RPMI7951 (cell line): ENCODE results near the gene GLB1L. TPM values are rescaled to one million over a fixed set of nuclear protein-coding genes. Genes with fewer than 3 reads are reported as not detected.
"Not testable (repeated sequence)": the region's sequence is repeated elsewhere in the genome, so short reads cannot be mapped to it uniquely, and the experiment has no call there.

Experiments used
- DNase-seq: peaks from one replicate; pipeline ENCODE4 v3.0.0-alpha.2; 2012; ENCODE audit warnings: low read depth
- total RNA-seq: library from RNA; depleted of rRNA; stranded (reverse); fragments of >200 nt; shearing (Covaris generic); gene quantifications from 2 replicates; pipeline ENCODE4 v1.2.3, GENCODE V29; 2014; rRNA removed

Gene GLB1L
- total RNA-seq: 30.0 and 35.0 TPM in 2 replicates

DNA sequence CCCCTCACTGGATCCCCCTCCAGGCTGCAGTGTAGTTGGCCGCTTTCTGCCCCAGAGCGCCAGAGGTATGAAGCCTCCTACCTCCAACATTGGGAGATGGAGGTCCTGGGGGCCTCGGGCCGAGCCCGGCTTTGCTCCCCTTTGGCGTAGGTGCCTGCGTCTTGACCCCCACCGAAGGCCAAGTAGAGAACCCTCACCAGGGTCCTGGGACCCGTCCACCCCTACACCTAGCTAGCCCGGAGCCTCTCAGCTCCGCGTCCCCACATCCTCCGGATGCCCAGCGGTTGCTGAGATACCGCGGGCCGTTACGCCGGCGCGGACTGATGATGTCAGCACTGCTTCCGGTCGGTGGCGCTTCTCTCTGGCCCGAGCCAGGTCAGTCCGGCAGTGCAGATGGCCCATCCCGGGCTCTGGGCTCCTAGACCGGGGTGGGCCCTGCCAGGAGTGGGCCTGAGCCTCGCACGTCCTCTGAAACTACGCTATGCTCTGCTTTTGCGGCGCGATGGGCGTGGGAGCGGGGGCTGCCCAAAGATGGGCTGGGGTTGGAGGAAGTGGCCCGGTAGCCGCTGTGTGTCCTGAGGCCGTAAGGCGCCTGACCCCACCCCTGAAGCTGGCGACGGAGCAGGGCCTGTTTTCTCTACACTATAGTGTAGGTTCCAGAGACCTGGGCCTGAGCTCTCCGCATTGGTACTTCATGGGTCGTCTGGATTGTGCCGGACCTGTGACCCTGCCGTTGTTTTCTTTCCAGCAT is at the start of gene GLB1L, which contains the start of gene STK16:
Gene GLB1L (minus strand): TSS at position 297 of the 751 bp plus-strand sequence. CDS start 1,871 bp downstream, outside the sequence.
Gene STK16 (plus strand): TSS at position 332 of the 751 bp plus-strand sequence. CDS start 521 bp downstream, outside the sequence.
- DNase-seq: peak; percentile 93

DNA sequence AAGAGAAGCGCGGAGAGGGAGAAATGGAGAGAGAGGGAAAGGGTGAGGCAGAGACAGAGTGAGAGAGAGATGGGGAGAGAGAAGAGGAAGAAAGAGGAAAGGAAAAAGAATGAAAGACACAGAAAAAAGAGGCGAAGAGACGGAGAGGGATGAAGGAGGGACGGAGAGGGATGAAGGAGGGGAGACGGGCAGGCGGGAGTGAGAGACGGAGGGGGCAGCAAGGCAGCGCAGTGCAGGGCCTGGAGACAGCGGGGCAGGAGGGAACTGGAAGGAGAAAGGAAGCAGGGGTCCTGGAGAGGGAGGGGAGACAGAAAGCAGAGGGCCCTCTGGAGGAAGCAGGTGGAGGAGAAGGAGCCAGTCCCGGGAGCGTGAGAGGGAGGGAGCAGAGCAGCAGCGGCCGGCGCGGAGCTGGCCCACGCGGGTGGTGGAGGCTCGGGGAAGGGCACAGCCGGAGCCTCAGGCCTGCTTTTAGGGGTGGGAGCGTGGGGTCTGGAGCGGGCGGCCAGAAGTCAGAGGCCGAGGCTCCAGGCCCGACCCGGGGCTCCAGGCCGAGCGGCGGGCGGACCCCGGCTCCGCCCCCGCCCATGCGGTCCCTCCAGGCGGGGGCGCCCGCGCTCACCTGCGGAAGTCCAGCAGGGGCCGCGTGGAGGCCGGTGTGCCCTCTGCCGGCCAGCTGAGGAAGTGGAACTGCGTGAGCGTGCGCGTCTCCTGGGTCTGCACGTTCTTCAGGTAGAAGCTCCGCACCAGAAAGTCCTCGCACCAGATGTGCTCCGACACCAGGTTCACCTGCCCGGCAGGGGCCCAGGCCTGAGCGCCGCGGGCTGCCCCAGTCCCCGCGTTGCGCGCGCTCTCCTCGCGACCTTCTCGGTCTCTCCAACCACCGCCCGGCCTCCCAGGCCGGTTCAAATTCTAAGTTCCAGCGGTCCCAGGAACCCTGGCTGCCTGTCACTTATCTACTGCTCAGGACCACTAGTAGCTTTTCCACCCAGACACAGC is 49.4 kb upstream of the GLB1L start:
- DNase-seq: peak; percentile 68

DNA sequence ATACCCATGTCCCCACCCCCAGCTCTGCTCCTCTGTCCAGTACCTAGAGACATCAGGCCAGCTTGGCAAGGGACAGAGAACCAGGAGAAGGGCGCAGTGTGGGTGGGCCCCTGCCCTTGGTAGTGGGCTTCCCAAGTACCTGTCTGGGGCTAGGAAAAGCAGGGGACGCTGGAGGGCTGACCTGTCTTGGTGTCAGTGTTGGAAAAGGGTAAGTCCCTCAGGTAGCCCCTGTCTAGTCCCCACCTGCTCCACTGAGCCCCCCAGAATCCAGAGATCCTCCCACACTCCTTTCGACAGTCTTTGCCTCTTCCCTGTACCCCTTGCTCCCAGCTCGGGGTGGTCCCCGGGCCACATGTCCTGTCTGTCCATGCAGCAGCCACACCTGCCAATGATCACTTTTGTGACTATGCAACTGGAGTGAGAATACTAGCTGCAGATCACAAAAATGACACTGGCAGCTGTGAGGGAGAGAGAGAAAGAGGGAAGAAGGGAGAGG is 48.5 kb upstream of the GLB1L start:
- no peak for DNase-seq

DNA sequence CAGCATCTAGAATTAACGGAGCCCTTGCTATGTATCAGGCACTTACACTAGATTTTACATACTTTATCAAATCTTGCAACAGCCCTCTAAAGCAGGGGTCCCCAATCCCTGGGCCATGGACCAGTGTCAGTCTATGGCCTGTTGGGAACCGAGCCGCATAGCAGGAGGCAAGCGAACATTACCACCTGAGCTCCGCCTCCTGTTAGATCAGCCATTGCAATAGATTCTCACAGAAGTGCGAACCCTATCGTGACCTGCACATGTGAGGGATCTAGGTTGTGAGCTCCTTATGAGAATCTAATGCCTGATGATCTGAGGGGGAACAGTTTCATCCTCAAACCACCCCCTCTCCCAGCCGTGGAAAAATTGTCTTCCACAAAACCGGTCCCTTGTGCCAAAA is 47.4 kb upstream of the GLB1L start:
- no peak for DNase-seq

DNA sequence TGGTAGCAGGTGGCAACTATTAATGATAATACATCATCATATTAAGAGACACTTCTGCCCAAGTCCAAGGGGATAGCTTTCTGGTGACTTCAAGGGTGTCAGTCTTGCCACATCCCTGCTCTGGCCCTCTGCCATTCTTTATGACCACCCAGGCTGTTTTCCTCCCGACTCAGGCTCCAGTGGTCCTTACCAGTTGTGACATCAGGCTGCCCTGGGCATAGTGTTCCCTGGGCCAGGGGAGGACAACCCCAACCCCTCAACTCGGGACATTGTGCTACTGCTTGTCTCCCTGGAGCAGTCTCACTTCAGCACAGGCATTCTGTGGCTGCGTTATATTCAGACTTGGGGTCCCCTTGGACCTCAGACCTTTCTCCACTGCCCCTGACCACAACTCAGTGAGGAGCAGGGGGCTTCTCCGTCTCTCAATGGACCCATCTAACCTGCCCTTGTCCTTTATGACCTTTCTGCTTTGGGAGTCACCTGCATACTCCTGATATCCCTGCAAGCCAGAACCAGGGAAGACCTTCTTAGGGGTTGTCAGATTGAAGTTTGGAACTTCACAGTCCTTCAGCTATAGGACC is 46.8 kb upstream of the GLB1L start:
- no peak for DNase-seq

DNA sequence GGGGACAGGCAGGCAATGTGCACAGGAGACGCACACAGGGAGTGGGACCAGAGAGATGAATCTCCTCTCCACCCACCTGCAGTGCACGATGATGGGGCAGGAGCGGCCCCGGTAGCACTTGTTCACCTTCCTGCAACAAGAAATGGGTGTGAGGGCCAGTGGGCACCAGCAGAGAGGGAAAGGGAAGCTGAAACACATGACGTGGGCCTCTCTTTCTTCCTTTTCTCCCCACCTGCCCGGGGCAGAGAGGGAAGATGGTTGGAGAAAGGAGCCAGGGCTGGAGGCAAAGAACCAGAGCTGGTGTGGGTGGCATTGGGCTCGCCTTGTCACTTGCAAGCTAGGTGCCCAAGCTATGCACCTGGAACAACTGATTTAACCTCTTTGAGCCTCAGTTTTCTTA is 46.1 kb upstream of the GLB1L start:
- DNase-seq: no peak

DNA sequence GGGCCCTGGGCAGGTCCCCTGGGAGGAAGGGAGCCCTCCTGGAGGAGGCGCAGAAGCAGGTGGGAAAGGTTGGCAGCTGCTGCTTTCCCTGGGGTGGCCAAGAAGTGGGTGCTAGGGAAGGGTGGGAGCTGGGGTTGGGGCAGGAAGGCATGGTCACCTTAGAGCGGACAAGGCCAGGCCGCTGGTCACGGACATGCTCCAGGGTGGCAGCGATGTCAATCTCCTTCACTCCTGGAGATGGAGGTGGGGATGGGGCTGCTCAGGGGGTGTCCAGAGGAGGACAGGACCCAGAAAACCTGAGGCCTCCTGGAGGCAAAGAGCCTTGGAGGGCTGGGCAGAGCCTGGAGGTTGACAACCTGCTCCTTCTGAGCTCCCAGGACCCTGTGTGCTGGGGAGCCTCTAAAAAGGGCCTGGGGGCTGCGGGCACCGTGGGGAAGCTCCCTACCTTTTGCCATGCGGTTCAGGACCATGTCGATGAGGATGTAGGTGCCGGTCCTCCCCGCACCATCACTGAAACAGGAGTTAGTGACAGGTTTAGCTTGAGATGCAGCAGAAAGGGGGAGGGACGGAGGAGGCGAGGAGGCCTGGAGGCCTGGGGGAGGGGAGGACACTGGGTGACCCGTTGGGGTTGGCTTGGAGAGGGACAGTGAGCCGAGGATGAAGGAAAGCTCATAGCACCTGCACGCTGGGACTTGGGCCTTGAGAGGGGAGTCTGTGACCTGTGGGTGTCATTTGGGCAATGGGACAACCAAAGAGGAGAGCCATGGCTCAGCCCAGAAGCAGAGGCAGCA is 45.3 kb upstream of the GLB1L start:
- DNase-seq: no peak

DNA sequence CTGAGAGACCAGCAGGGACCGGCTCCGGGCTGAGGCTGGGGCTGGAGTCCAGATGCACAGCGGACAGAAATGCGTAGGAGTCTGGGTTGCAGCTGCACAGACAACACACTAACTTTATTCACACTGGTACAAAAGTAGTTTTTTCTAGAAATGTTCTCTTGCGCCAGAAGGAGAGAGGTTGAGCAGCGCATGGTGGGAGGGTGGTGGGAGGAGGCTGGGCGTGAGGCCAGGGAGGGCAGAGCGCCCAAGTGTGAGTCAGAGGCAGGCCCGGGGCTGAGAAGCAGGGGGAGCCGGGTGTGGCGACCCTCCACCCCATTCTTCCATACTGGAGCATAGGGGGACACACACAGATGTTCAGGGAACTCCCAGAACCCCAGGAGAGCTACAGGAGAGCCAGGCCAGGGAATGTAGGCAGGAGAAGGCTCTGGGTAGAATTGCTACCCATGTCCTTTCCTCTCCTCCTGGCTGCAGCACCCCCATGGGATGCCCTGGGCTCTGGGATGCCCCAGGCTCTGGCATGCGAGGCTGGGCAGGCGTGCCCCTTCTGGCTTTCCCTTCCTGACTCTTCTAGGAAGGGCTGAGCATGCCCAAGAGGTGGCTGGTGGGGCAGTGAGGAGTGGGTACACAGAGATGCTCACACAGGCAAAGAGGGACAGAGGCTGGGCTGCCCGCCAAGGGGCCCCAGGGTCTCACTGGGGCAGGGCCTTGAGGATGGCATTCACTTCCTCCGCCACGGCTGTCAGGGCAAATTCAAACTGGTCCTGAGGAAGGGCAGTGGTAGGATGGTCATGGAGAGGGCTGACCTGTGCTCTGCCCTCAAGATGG is 44.5 kb upstream of the GLB1L start:
- DNase-seq: peak; percentile 93

DNA sequence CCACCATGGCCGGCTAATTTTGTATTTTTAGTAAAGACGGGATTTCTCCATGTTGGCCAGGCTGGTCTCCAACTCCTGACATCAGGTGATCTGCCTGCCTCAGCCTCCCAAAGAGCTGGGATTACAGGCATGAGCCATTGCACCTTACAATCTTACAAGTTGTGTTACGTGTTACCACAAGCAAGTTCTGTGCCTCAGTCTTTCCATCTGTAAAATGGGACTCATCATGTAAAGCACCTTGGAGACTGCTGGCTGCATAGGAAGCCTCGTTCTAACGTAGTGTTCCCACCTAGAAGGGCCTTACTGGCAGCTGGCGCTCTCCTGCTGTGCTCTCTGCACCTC is 43.9 kb upstream of the GLB1L start:
- no peak for DNase-seq

DNA sequence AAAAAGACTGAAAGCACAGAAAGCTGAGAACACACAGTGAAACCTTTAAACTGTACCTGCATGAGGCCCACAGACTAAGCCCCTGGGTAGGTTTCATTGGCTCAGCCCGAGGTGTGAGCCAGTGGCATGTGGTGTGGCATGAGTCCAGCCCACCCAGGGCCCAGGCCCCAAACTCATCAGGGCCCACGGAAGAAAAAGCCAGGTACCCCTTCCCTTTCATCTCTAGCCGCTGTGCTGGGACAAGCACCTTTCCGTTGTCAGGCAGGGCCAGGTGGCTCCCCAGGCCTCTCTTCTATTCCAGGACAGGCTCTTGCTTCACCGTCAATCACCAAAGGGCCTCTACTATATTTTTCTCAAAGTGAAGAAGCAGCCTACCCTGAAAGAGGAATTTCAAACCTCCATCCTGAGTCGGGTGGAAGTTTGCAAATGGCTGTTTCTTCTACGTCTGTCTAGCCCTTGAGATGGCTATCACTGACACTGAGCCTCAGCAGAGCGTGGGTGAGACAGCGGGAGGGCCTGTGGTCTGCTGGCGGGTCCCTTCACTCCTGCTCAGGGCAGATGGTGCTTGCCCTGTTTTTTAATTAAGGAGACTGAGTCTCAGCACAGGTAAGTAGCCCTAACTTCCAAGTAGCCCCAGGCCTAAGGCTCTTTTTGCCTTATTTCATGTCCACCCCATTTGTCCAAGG is 42.5 kb upstream of the GLB1L start:
- no peak for DNase-seq

DNA sequence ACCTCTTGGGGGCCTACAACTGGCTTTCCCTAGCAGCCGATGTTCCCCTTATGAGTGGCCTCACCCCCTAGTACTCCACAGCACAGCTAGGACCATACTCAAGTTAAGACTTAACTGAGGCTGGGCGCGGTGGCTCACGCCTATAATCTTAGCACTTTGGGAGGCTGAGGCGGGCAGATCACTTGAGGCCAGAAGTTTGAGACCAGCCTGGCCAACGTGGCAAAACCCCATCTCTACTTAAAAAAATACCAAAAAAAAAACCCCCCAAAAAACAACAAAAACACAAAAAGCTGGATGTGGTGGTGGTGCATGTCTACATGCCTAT is 41.8 kb upstream of the GLB1L start:
- DNase-seq: not testable (repeated sequence)

DNA sequence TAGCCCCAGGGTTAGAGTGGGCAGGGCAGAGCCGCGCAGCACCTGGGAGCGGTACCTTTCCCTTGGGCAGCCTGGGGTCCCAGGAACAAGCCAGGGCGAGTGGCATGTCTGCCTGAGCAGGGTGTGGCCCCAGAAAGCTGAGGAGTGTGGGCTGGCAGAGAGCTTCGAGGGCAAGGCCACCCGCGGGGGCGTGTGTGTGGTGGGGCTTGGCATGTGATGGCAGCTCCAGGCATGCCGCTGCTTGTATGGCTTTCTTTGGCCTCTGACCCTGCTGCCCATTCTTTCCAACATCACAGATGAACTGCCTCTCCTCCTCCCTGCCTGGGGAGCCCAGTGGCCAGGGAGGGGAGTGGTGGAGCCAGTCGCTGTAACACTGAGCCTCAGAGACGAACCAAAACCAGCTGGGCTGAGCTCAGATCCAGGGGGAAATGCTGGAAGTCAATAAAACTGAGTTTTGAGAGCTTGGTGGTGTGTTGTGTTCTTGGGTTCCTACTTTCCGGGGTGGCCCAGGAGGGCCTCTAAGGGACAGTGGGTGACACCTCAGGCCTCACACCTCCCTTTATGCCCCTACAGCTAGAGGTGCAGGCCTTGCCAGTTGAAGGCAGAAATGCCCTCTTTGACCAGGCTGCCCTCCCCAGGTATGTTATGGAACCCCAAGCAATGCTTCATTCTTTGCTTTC is 41.3 kb upstream of the GLB1L start:
- no peak for DNase-seq

DNA sequence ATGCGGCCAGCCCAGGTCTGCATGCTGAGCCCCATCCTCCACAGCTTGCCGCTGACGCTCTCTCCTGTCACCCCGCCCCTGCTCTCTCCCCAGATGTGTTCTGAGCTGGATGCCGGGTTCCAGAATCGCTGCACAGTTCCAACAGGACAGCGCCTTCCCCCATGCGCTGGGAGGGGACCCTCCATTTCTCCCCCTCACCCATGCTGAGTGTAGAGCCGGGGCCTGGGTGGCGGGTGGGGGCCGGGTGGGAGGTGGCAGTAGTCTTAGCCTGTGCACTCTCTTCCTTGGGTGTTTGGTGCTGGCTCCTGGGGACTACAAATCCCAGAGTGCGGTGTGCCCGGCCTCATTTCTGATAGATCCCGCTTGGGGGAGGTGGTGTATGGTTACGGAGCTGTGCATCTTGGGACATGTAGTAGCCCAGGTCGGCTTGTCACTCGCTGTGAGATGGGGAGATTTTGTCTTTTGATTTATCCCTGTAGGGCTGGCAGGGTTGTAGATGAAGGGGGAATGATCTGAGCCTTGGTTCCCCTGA is 40.7 kb upstream of the GLB1L start:
- no peak for DNase-seq

DNA sequence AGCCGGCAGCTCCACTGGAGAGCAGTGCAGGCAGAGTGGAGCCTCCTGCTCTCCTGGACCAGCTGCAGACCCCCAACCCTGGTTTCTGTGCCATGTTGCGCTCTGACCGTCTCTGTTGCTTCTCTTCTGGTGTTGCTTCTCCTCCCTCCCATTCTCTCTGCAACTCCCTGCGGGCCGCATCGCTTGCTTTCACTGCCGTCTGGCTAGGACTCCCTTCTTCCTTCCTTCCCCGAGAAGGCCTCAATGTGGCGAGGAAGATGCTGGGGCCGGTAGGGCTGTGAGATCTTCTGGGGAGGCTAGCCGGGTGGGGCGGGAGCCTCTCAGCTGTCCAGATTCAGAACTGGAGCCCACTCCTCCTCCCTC is 40.1 kb upstream of the GLB1L start:
- no peak for DNase-seq

DNA sequence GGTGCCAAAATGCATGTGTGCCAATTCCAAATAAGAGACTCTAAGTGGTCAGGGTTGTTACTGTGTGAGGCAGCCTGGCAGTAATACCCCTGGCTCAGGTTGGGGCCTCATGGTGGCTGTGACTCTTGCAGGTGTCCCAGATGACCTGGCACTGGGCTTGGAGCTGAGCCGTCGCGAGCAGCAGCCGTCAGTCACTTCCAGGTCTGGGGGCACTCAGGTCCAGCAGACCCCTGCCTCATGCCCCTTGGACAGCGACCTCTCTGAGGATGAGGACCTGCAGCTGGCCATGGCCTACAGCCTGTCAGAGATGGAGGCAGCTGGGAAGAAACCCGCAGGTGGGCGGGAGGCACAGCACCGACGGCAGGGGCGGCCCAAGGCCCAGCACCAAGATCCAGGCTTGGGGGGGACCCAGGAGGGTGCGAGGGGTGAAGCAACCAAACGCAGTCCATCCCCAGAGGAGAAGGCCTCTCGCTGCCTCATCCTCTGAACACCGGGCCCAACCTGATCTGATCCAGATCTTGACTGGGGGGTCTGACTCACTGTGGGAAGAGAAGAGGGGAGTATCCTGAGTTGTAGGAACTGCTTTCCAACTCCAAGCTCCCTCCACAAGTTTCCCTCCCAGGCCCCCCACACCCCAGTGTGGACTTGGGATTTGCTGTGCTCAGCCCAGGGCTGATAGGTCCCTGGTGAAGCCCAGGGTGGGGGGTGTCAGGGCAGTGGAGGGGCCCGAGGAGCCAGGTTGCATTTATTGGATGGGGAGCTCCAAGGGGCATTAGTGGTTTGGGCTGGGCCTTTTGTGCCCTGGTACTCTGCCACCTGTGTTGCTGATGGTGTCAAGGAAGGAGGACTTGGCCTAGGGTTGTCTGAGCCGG is 39.5 kb upstream of the GLB1L start:
- no peak for DNase-seq

DNA sequence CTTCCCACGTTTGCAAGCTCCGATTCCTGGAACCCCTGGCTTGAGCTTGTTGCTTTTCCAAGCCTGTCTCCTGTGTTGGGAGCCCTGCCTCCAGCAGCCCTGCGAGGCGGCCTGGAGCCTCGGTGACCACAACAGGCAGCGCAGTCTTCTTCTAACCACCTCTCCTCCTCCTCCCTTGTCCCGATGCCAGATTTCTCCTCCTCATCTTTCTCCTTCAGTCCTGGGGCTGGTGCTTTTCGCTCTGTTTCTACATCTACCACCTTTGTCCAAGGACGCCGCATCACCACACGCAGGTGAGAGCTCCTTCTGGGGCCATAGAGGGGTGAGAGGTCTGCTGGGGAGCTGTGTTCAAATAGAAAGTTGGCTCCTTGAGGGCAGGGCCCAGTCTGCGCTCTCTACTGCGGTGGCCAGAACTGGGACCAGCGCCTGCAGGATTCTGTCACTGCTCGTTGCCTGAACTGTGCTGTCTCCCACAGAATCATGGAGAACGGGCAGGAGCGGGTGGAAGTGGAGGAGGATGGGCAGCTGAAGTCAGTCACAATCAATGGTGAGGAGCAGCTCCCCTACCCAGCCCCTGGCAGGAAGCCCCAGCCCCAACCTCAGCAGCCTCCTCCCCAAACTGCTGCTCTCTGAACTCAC is 37.8 kb upstream of the GLB1L start:
- DNase-seq: no peak

DNA sequence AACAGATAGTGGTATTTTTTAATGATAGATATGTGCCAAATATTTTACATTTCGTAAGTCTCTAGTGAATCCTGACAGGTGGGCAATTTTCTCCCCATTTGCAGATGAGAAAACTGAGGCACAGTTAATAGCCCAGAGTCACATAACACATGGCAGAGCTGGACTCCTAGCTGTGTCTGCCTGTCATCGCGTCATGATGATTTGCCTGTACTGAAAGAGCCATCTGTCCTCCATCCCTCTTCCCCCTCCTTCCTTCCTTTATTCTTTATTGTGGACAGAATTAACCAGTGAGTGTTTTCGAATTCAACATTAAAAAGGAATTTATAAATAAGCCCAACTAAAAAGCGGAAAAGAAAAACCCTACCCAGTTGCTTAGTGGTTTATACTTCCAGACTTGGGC is 37.1 kb upstream of the GLB1L start:
- no peak for DNase-seq

DNA sequence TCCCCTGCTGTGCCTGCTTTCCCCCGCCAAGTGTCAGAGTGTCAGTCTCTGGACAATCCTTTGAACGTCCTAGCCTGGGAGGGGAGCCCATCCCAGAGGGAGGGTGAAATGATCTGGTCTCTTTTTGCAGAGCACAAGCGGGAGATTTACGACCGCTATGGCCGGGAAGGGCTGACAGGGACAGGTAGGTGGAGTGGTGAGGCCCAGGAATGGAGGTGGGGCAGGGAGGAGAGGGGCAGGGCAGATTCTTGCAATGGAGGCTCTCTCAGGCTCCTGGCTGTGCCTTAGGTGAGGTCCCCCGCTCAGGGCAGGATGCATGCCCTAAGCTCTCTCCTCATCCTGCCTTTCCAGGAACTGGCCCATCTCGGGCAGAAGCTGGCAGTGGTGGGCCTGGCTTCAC is 36.3 kb upstream of the GLB1L start:
- DNase-seq: no peak
